GM12878 (cell line): ENCODE results near the gene MYOM1. TPM values are rescaled to one million over a fixed set of nuclear protein-coding genes. Genes with fewer than 3 reads are reported as not detected.

Experiments
- ATAC-seq: fragments of 200-7000 bp; cut with Tn5 transposase; 3 replicates; pipeline ENCODE4 v1.9.1; 2020; ENCODE audit warnings: mild to moderate bottlenecking, moderate library complexity
- BruUV-seq: library from RNA; stranded (reverse); fragments of 400-500 nt; replicated peaks from 2 replicates; lab custom pipeline; 2021; lab: Mats Ljungman, UMichigan
- CTCF ChIA-PET: fragments of 300-600 bp; sonication (Branson Sonifier 250); formaldehyde crosslinking; extraction: SDS; loops from one replicate; lab custom pipeline; 2021; ENCODE audit warnings: inconsistent platforms; lab: Yijun Ruan, JAX
- POLR2A ChIA-PET: fragments of 350-600 bp; formaldehyde crosslinking; extraction: SDS; loops from one replicate; lab custom pipeline; 2021; ENCODE audit warnings: inconsistent platforms; lab: Charles Lee
- RAD21 ChIA-PET: fragments of 300-600 bp; sonication (Branson Sonifier 250); formaldehyde crosslinking; loops from one replicate; lab custom pipeline; 2023; ENCODE audit warnings: antibody characterized with exemption; ENCODE audit not compliant: unreplicated experiment; lab: Charles Lee
- SMC1A ChIA-PET: fragments of 300-600 bp; sonication (Branson Sonifier 250); formaldehyde crosslinking; loops from one replicate; lab custom pipeline; 2023; ENCODE audit not compliant: unreplicated experiment, uncharacterized antibody; lab: Charles Lee
- DNase-seq: peaks from one replicate; pipeline ENCODE4 v3.0.0-alpha.2; 2011; ENCODE audit warnings: low read depth, low spot score
- FAIRE-seq: peaks from 3 replicates; lab custom pipeline; 2011; peaks lifted over from hg19 to GRCh38; lab: Jason Lieb, UNC
- H2AFZ ChIP-seq: 2 replicates; pipeline ENCODE4 v1.6.0; 2011; ENCODE audit warnings: low read depth, low read length, control low read depth; ENCODE audit not compliant: control insufficient read depth
- H3K27ac ChIP-seq: 2 replicates; pipeline ENCODE4 v1.5.1; 2011; ENCODE audit warnings: control low read depth; ENCODE audit not compliant: control insufficient read depth, insufficient read depth
- H3K27me3 ChIP-seq, 2 experiments: replicated peaks in 1 of 2; 2 replicates each; pipeline versions ENCODE4 v1.6.0 to v1.6.1; 2011; ENCODE audit warnings: low read length in 1 of 2; ENCODE audit not compliant: control insufficient read depth in 2 of 2, insufficient read depth in 2 of 2
- H3K36me3 ChIP-seq, 2 experiments: 2 replicates each; pipeline ENCODE4 v1.5.1; 2011; ENCODE audit warnings: low read length in 1 of 2; ENCODE audit not compliant: control insufficient read depth in 2 of 2, insufficient read depth in 2 of 2
- H3K4me1 ChIP-seq: 2 replicates; pipeline ENCODE4 v1.6.1; 2011; ENCODE audit warnings: mild to moderate bottlenecking, low read length, moderate library complexity, mixed read lengths; ENCODE audit not compliant: control insufficient read depth, insufficient read depth
- H3K4me2 ChIP-seq: 2 replicates; pipeline ENCODE4 v1.6.0; 2011; ENCODE audit warnings: control low read depth; ENCODE audit not compliant: control insufficient read depth, insufficient read depth
- H3K4me3 ChIP-seq: fragments of 200-600 bp; sonication (generic); 2 replicates; pipeline ENCODE4 v1.5.1; 2016
- H3K79me2 ChIP-seq: 2 replicates; pipeline ENCODE4 v1.6.0; 2011; ENCODE audit warnings: low read length; ENCODE audit not compliant: control insufficient read depth, insufficient read depth
- H3K9ac ChIP-seq: 2 replicates; pipeline ENCODE4 v1.8.0; 2011; ENCODE audit warnings: low read length, control low read depth, mixed read lengths; ENCODE audit not compliant: control insufficient read depth, insufficient read depth
- H3K9me3 ChIP-seq: replicated peaks from 3 replicates; pipeline ENCODE4 v1.5.1; 2011; ENCODE audit warnings: mild to moderate bottlenecking, low read length; ENCODE audit not compliant: control insufficient read depth, insufficient read depth
- H4K20me1 ChIP-seq: 2 replicates; pipeline ENCODE4 v1.6.0; 2011; ENCODE audit not compliant: control insufficient read depth, insufficient read depth
- ATF3 ChIP-seq: IDR thresholded peaks from 2 replicates; pipeline ENCODE4 v1.6.1; 2011; ENCODE audit warnings: low read depth, mild to moderate bottlenecking, low read length, moderate library complexity, borderline replicate concordance; ENCODE audit errors: extremely low read depth
- CBX5 ChIP-seq: sonication (generic); IDR thresholded peaks from 2 replicates; pipeline ENCODE4 v1.6.1; 2016; ENCODE audit warnings: low read depth, moderate library complexity, mild to moderate bottlenecking, inconsistent platforms
- CHD2 ChIP-seq: IDR thresholded peaks from 2 replicates; pipeline ENCODE4 v1.6.1; 2011; ENCODE audit warnings: low read depth, low read length, improper control_type of control experiment, borderline replicate concordance
- CTCF ChIP-seq, 3 experiments: IDR thresholded peaks in 2 of 3; conservative IDR thresholded peaks in 1 of 3; 2 replicates each; pipeline ENCODE4 v1.5.1; 2011; ENCODE audit warnings: low read depth in 3 of 3, low read length in 3 of 3, mild to moderate bottlenecking in 3 of 3, control low read depth in 2 of 3, moderate library complexity in 2 of 3, inconsistent platforms in 1 of 3, mixed read lengths in 1 of 3; ENCODE audit not compliant: control insufficient read depth in 2 of 3, insufficient read depth in 1 of 3; ENCODE audit errors: extremely low read depth in 1 of 3
- FOXK2 ChIP-seq: fragments of 450-650 bp; IDR thresholded peaks from 2 replicates; pipeline ENCODE4 v1.6.1; 2017; ENCODE audit warnings: mild to moderate bottlenecking, moderate library complexity
- JUNB ChIP-seq: IDR thresholded peaks from 2 replicates; pipeline ENCODE4 v1.6.1; 2016; ENCODE audit warnings: antibody characterized with exemption, mild to moderate bottlenecking
- NBN ChIP-seq: fragments of 450-650 bp; IDR thresholded peaks from 2 replicates; pipeline ENCODE4 v1.6.1; 2016
- PML ChIP-seq: IDR thresholded peaks from 2 replicates; pipeline ENCODE4 v1.6.1; 2012; ENCODE audit warnings: low read length, inconsistent platforms
- RAD21 ChIP-seq: IDR thresholded peaks from 2 replicates; pipeline ENCODE4 v1.6.1; 2011; ENCODE audit warnings: mild to moderate bottlenecking, low read depth, low read length, moderate library complexity; ENCODE audit not compliant: insufficient read depth
- RB1 ChIP-seq: fragments of 450-650 bp; formaldehyde crosslinking; IDR thresholded peaks from 2 replicates; pipeline ENCODE4 v1.6.1; 2017; ENCODE audit warnings: mild to moderate bottlenecking, borderline replicate concordance
- SMARCA5 ChIP-seq: fragments of 450-650 bp; IDR thresholded peaks from 2 replicates; pipeline ENCODE4 v1.6.1; 2017; ENCODE audit warnings: mild to moderate bottlenecking
- SMC3 ChIP-seq: IDR thresholded peaks from 2 replicates; pipeline ENCODE4 v1.6.1; 2011; ENCODE audit warnings: low read length, improper control_type of control experiment, borderline replicate concordance
- TCF12 ChIP-seq: IDR thresholded peaks from 2 replicates; pipeline ENCODE4 v1.6.1; 2011; ENCODE audit warnings: low read depth, mild to moderate bottlenecking, low read length
- YY1 ChIP-seq: IDR thresholded peaks from 2 replicates; pipeline ENCODE4 v1.6.1; 2011; ENCODE audit warnings: low read depth, mild to moderate bottlenecking, low read length
- ZBTB4 ChIP-seq: fragments of 450-650 bp; formaldehyde crosslinking; IDR thresholded peaks from 2 replicates; pipeline ENCODE4 v1.4.0; 2022; ENCODE audit warnings: mild to moderate bottlenecking, moderate library complexity
- WGBS: methylation state at CpG from one replicate; pipeline ENCODE4 v1.1.6; 2016; ENCODE audit warnings: low lambda C conversion rate; ENCODE audit not compliant: insufficient replicate concordance, insufficient coverage; ENCODE audit errors: missing lambda C conversion rate; 5-methylcytosine and 5-hydroxymethylcytosine counted together
- in situ Hi-C: fragments of 300-500 bp; cut with MboI; formaldehyde crosslinking; loops from 9 replicates; pipeline ENCODE4 v1.14.3; 2018; ENCODE audit warnings: mixed read lengths
- intact Hi-C: fragments of 100-400 bp; cut with micrococcal nuclease; formaldehyde crosslinking; loops from one replicate; pipeline ENCODE4 v1.14.2; 2022; ENCODE audit not compliant: unreplicated experiment
- polyA plus RNA-seq, 11 experiments: library from polyadenylated mRNA; depleted of rRNA in 4 of 11; unstranded in 6 of 11; stranded (reverse) in 5 of 11; fragments of >200 nt; fragmentation: Nextera tagmentation in 4 of 11; fragmentation: Illumina TruSeq in 1 of 11; extraction: Ambion mirVana in 4 of 11; extraction: Trizol in 1 of 11; gene quantifications; 1 replicate in 1 of 11; 2 replicates in 10 of 11; pipeline versions ENCODE4 v1.2.1 to v1.2.3, GENCODE V29; 2011 to 2016; ENCODE audit warnings: inconsistent platforms in 2 of 11, missing spikeins in 2 of 11, low read depth in 1 of 11
- total RNA-seq, 4 experiments: library from RNA; depleted of rRNA in 3 of 4; stranded (reverse); fragments of >200 nt in 3 of 4; fragmentation: Illumina TruSeq in 1 of 4; extraction: Trizol in 1 of 4; gene quantifications; 2 replicates each; pipeline versions ENCODE4 v1.2.1 to v1.2.3, GENCODE V29; 2013 to 2021

Gene MYOM1
- total and polyA plus RNA-seq, 10 of the 15 experiments (the other 5 are each of a cell fraction or from before 2014, with no cell fraction given) = 0.06 to 1.0 (median 0.57) TPM

GRCh38 chr18:3129053-3129864, 90.5 kb downstream of the MYOM1 start:
- TF ChIP-seq NBN (0 out of 2 replicates have a peak, but pooled peaks have one; percentile 20), TCF12 (0 out of 2 replicates have a peak, but pooled peaks have one; percentile 46), PML (no peak), SMARCA5 (0 out of 2 replicates have a peak, but pooled peaks have one; percentile 24), CTCF (IDR thresholded peaks at IDR 0.05 in 2 of 3, conservative IDR thresholded peaks at IDR 0.05 in 1 of 3; ENCODE audit: control insufficient read depth in 2 of 3, extremely low read depth in 1 of 3, insufficient read depth in 1 of 3, low read depth in 3 of 3, low read length in 3 of 3) (peak; percentile 92 to 95 (median 95)), JUNB (no peak), SMC3 (peak; percentile 80), CBX5 (no peak), CHD2 (0 out of 2 replicates have a peak, but pooled peaks have one; percentile 17), RB1 (peak; percentile 54; the same call in 1 of the 2 replicates), FOXK2 (no peak), ZBTB4 (CRISPR knock-in tag) (no peak), RAD21 (peak; percentile 48), ATF3 (no peak), YY1 (peak; percentile 64)
- Histone ChIP-seq H3K4me3 (no peak overlapping the region), H3K4me1 (no peaks in the 10 kb centered on the region), H3K9ac (no peak overlapping the region), H2AFZ (no peak overlapping the region), H3K27me3 (no peaks in the 10 kb centered on the region), H3K4me2 (no peak overlapping the region), H4K20me1 (no peaks in the 10 kb centered on the region), H3K27ac (no peak overlapping the region), H3K36me3 (no peaks in the 10 kb centered on the region), H3K9me3 (no peaks in the 10 kb centered on the region; the same call in 2 of the 3 replicates), H3K79me2 (no peaks in the 10 kb centered on the region)
- ChIA-PET SMC1A (interaction anchor here (0.6 to 4.1 kb wide), 23 partner anchors 10 to 203 kb away, joined by 3 to 21 read pairs (median 4); partner anchors contain the start of gene MYL12A), CTCF (interaction anchor here (0.5 to 4.5 kb wide), 44 partner anchors 8 to 386 kb away, joined by 3 to 42 read pairs (median 5); no protein-coding TSS in a partner anchor), RAD21 (interaction anchor here (0.6 to 3.8 kb wide), 10 partner anchors 51 to 196 kb away, joined by 3 to 22 read pairs (median 4); partner anchors contain the start of gene MYL12A), POLR2A (interaction anchor here (1.3 kb wide), 1 partner anchor 10 kb away, joined by 3 read pairs; no protein-coding TSS in a partner anchor)
- intact Hi-C loops (loop anchor here (1.0 to 2.0 kb wide), 3 partner anchors 116 to 197 kb away; partner anchors contain the start of genes LPIN2 and MYL12A), in situ Hi-C loops (no loop called here)
- no TSS peak for BruUV-seq
- DNase-seq (no peak), FAIRE-seq (peak; percentile 92), ATAC-seq (peak; percentile 100)
- 21% methylated on average over 16 of the region's 16 CpGs for WGBS
